HG03159 (cell line): ENCODE measurements around the gene KAT5.
A peak's percentile ranks its signal among the peaks of the same experiment; 100 is the strongest.
"Not testable (repeated sequence)": the region's sequence is repeated elsewhere in the genome, so short reads cannot be mapped to it uniquely, and the experiment has no call there.

ENCODE experiments used
- ATAC-seq: cut with Tn5 transposase; IDR thresholded peaks from one replicate; pipeline ENCODE4 v1.9.1; 2021; ENCODE audit warnings: mild to moderate bottlenecking, moderate library complexity; ENCODE audit not compliant: unreplicated experiment

Gene KAT5

GRCh38 chr11:65708451-65708850, 3.6 kb upstream of the KAT5 start:
- no peak for ATAC-seq

GRCh38 chr11:65709661-65710060, 2.4 kb upstream of the KAT5 start:
- no peak for ATAC-seq

- no peak for ATAC-seq
These were observed 1.6 kb upstream of the KAT5 start for GRCh38 chr11:65710421-65710820.

- no peak for ATAC-seq
These were observed 603 bp downstream of the KAT5 start for GRCh38 chr11:65712633-65713076.

- ATAC-seq, result no peak
These were observed 1.3 kb downstream of the KAT5 start for GRCh38 chr11:65713212-65713969.

GRCh38 chr11:65714433-65714832, 2.4 kb downstream of the KAT5 start:
- ATAC-seq, result no peak

- ATAC-seq, result no peak
These were observed 4.2 kb downstream of the KAT5 start for GRCh38 chr11:65716302-65716701.

- no peak for ATAC-seq
These were observed 4.8 kb downstream of the KAT5 start for GRCh38 chr11:65716774-65717405.

- no peak for ATAC-seq
These were observed 5.9 kb downstream of the KAT5 start for GRCh38 chr11:65717906-65718305.

GRCh38 chr11:65718531-65718930, 6.5 kb downstream of the KAT5 start:
- ATAC-seq, result no peak

GRCh38 chr11:65718964-65719492, 7.0 kb downstream of the KAT5 start:
- ATAC-seq, result no peak

- ATAC-seq, result peak; percentile 24
These were observed 7.8 kb downstream of the KAT5 start for GRCh38 chr11:65719871-65720210.

GRCh38 chr11:65720211-65720934, 8.3 kb downstream of the KAT5 start, which contains the start of gene RNASEH2C:
TSS of gene RNASEH2C (minus strand) at chr11:65720798. CDS start at chr11:65720758, 40 bp downstream.
- ATAC-seq, result peak; percentile 62

GRCh38 chr11:65722261-65722660, 10.2 kb downstream of the KAT5 start:
- ATAC-seq, result no peak

GRCh38 chr11:65726660-65727059, 14.6 kb downstream of the KAT5 start:
- ATAC-seq, result no peak

GRCh38 chr11:65727865-65728264, 15.8 kb downstream of the KAT5 start:
- ATAC-seq, result no peak

- no peak for ATAC-seq
These were observed 18.4 kb downstream of the KAT5 start for GRCh38 chr11:65730461-65730860.

- not testable (repeated sequence) for ATAC-seq
These were observed 23.1 kb downstream of the KAT5 start for GRCh38 chr11:65735111-65735510.

GRCh38 chr11:65736810-65737209, 24.8 kb downstream of the KAT5 start:
- no peak for ATAC-seq

GRCh38 chr11:65739022-65739421, 27.0 kb downstream of the KAT5 start:
- no peak for ATAC-seq

GRCh38 chr11:65741185-65741584, 29.1 kb downstream of the KAT5 start:
- no peak for ATAC-seq

- no peak for ATAC-seq
These were observed 30.3 kb downstream of the KAT5 start for GRCh38 chr11:65742353-65742752.
